Measurements from ENCODE around the gene RSL1D1.

GRCh38 chr16:11868412-11868980 is 17.2 kb upstream of the RSL1D1 start:
- no peak for TF ChIP-seq RFX5 (IDR thresholded peaks at IDR 0.05; ENCODE audit: low read length)
- TF ChIP-seq POLR2AphosphoS5 (IDR thresholded peaks at IDR 0.05; ENCODE audit: low read depth, low read length) = no peak
- no peak for TF ChIP-seq CTCF (IDR thresholded peaks at IDR 0.05)
- no peak for TF ChIP-seq FOSL2 (IDR thresholded peaks at IDR 0.05; ENCODE audit: borderline replicate concordance, low read depth)
- TF ChIP-seq EP300 (IDR thresholded peaks at IDR 0.05; ENCODE audit: borderline replicate concordance in 1 of 2, low read depth in 1 of 2, low read length in 1 of 2) = no peak
- TF ChIP-seq CHD2 (IDR thresholded peaks at IDR 0.05; ENCODE audit: low read length, partially characterized antibody) = no peak
